ENCODE data around the gene ZNF41.

ZNF41 gene

DNA sequence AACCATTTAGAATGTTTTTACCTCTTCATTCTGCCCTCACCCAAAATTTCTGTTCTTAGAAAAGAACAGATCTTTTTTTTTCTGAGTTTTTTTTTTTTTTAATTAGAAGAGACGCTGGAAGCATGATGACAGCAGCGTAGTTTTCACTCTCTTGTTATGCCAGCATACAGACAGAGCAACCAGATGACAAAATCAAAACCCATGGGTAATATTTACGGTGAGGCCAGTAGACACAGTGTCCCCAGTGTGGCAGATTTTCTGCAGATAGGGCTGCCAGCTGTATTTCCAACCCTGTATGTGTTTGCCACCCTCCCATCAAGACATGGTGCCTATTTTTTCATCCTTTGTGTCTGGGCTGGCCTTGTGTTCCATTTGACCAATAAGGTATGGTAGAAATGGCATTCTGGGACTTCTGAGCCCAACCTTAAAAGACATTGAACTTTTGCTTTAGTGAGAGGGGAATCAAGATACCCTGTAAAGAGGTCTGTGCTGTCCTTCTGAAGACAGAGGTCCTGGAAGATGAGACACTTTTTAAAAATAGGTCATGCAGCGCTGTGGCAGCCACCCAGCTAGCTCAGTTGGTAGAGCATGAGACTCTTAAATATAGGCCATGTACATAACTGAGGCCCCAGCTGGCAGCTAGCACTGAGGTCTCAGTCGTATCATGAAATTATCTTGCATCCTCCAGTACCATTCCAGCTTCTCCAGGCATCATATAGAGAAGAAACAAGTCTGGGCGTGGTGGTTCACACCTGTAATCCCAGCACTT is 6.7 kb upstream of the ZNF41 start:
- DNase-seq (ENCODE audit: low read depth in 2 of 2), result no peak

DNA sequence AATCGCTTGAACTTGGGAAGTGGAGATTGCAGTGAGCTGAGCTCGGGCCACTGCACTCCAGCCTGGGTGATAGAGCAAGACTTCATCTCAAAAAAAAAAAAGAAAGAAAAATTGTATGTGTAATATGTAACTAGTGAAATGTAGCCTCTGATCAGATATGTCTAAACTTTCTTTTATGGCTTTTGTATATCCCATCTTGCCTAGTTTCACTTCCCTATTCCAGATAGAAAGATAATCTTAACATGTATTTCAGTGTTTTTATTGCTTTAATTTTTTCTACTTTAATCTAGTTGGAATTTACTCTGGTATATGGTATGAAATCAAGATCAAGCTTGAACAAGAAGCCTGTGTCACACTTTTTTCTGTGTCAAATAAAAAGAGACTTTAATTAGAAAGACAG is 1.9 kb upstream of the ZNF41 start:
- no peak for DNase-seq (ENCODE audit: low read depth in 2 of 2)

DNA sequence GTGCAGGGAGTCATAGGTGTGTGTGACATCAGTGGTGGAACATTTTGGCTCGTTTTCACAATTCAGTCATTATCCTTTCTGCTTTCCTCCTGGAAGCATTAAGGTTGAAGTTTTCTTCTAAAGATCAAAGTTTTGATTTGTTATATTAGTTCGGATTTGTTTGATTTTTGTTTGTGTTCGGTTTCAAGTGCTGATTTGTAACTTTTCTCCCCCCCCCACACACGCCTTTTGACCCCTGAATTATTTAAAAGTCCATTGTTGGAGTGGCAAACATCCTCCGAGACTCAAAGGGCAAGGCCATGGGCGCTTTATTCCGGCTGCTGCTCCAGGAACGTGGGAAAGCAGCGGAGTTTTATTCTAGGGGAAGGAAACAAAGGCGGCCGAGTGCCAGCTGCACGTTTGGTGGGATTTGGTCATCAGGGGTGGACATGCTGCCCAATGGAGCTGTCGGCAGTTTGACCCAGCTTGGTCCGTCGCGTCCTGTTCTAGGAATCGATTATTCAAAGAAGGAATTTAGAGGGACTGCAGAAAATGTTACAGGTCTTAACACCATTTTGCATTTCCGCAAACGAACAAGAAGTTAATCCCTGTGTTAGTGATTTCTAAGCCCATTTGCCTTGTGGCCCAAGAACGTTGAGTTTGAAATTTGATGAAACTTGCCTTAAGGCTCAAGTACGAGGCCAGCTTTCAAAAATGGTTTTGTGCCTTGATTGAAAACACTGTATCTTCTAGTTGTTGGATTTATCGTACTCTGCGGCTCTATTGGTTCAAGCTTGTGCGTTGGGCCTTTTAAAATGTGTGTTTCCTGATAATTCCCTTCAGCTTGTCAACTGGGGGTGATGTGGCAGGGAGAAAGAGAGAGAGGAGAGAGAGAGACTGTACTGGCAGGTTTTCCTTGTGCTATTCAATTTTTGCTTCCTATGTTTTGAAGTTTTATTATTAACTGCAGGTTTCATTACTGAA is 565 bp upstream of the ZNF41 start:
- no peak for DNase-seq (ENCODE audit: low read depth in 2 of 2)

DNA sequence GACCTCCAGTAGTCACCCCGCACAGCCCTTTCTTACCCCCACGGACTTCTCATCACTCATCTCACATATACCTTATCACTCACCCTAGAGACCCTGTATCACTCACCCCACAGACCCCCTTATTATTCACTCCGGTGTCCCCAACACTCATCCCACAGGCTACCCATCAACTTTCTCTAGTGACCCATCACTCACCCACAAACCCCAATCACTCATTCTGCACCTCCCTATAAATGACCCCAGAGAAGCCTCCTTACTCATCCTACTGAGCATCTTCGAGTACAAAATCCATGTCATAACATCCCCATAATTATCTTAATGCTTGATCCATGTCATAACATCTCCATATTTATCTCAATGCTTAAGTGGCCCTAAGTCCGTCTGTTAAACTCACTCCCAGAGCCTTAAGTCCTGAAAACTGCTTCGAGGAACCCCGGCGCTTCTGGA is 934 bp downstream of the ZNF41 start:
- DNase-seq (ENCODE audit: low read depth in 2 of 2), result no peak

DNA sequence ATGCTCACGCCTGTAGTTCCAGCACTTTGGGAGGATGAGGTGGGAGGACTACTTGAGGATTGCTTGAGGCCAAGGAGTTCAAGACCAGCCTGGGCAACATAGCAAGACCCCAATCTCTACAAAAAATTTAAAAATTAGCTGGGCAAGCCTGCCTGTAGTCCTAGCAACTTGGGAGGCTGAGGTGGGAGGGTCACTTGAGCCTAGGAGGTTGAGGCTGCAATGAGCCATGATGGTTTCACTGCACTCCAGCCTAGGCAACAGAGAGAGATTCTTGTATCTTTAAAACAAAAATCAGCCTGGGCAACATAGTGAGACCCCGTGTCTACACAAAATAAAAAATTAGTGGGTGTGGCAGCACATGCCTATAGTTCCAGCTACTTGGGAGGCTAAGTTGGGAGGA is 1.9 kb downstream of the ZNF41 start:
- DNase-seq (ENCODE audit: low read depth in 2 of 2), result no peak

DNA sequence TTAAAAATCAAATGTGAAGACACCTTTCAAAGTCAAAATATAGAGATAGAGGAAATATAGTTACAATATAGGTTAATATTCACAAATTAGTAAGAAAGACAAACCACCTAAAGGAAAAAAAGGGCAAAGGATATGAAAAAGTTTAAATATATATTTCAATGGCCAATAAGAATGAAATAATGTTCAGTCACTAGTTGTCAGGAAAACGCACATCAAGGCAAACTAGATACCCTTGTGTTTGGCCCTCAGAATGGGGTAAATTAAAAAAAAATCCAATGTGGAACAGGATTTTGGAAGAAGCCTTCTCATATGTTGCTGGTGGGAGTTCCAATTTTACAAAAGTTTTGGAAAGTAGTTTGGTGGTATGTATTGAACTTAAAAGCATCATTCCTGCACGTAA is 2.4 kb downstream of the ZNF41 start:
- no peak for DNase-seq (ENCODE audit: low read depth in 2 of 2)

DNA sequence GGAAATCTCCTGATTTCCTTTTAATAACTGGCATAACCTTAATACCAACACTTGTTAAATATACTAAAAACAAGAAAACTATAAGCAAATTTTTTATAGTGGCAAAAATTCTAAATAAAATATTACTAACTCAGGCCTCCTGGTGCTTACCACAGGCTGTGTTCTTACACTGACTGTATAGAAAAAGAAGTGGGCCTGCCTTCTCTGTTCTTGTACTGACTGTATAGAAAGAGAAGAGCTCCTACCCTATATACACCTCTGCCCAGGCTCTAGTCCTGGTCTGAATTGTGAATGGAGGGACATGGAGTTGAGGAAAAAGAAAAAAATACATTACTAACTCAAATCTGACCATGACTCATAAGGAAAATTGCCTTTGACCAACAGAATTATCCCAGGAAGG is 7.5 kb downstream of the ZNF41 start:
- no peak for DNase-seq (ENCODE audit: low read depth in 2 of 2)

DNA sequence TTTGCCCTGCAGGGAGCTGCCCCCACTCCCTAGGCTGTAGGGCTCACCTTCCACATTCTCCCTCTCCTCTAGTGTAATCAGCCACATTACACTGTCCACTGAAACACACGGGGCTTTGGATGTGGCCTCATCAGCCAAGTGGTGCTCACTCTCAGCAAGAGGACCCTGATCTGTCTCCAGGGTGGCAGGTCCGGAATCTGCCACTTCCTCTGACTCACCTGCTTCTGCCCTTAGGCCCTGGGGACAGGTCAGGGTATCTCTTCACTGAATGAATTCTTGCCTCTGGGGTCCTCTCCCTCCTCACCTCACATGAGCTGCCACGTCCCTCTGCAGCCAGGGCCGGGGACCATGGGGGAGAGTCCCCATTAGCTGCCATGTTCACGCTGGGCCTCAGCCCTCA is 15.9 kb downstream of the ZNF41 start:
- DNase-seq (ENCODE audit: low read depth in 2 of 2), result no peak

DNA sequence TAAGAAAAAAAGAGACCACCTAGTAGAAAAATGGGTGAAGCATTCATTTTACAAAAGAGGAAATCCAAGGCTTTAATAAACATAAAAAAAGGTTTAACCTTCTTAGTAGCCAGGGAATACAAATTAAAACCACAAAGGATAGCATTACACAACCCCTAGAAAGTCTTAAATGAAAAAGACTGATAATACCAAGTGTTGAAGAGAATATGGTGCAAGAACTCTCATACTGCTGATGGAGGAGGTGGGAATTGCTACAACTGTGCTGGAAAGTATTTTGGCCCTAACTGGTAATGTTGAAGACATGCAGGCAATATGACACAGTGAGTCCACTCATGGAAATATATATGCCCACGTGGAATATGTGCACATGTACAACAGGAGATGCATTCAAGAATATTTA is 22.5 kb downstream of the ZNF41 start:
- DNase-seq (ENCODE audit: low read depth in 2 of 2), result no peak

DNA sequence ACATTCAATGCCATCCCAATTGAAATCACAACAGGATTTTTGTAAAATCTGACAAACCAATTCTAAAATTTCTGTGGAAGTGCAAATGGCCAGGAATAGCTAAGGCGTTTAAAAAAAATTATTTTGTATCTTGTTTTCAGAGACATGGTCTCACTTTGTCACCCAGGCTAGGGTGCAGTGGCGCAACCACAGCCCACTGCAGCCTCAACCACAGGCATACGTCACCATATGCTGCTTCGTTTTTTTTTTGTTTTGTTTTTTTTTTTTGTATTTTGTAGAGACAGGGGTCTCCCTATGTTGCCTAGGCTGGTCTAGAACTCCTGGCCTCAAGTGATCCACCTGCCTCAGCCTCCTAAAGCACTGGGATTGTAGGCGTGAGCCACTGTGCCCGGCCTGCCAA is 24.5 kb downstream of the ZNF41 start:
- DNase-seq (ENCODE audit: low read depth in 2 of 2), result no peak

DNA sequence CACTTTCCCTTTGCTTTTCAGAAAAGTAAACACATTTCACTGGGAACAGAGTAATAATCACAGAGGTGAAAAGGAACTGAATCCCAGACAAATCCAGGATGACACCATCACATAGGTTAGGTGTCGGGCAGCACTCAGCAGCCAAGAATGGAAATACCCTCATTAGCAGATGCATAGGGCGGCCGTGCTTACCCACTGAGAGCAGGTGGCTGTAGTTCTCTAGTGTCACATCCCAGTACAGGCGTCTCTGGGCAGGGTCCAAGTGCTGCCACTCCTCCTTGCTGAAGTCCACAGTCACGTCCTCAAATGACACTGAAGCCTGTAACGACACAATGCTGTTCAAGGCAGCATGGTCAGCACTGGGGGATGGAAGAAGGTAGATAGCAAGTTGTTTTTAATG is 26.9 kb downstream of the ZNF41 start:
- DNase-seq (ENCODE audit: low read depth in 2 of 2), result no peak

DNA sequence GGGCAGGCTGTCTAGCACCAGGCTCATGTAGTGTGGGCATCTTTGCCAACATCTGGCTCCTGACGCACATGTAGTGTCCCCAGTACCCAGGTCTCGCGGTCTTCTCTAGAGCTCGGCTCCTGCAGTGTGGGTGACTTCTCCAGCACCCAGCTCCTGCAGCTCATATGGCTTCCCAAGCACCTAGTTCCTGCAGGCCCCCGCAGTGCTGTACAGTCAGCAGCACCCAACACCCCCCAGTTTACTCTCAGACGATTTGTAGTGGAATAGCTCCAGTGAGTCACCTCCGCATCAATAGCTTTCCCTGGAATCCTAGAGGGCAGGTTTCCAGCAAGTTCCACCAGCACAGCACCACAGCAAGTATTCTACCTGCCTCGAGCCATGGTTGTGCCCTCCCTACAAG is 30.9 kb downstream of the ZNF41 start:
- DNase-seq (ENCODE audit: low read depth in 2 of 2), result no peak

DNA sequence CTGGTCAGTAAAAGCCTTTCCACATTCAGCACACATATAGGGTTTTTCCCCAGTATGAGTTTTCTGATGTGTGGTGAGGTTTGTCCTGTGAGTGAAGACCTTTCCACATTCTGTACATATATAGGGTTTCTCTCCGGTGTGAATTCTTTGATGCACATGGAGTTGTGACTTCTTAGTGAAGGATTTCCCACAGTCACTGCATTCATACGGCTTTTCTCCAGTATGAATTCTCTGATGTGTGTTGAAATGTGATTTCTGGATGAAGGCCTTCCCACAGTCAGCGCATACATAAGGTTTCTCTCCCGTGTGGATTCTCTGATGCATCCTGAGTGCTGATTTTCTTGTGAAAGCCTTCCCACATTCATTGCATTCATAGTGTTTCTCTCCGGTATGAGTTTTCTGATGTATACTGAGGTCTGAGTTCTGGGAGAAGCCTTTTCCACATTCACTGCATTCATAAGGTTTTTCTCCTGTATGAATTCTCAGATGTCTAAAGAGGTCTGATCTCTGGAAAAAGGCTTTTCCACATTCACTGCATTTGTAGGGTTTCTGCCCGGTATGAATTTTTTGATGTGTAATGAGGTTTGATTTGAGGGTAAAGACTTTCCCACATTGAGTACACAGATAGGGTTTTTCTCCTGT is 34.7 kb downstream of the ZNF41 start:
- no peak for DNase-seq (ENCODE audit: low read depth in 2 of 2)

DNA sequence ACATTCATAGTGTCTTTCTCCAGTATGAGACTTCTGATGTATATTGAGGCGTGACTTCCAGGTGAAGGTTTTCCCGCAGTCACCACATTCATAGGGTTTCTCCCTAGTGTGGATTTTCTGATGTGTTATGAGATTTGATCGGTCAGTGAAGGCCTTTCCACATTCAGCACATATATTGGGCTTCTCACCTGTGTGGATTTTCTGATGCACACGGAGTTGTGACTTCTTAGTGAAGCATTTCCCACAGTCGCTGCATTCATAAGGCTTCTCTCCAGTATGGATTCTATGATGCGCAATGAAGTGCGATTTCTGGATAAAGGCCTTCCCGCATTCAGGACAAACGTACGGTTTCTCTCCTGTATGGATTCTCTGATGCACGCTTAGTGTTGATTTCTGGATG is 35.4 kb downstream of the ZNF41 start:
- DNase-seq (ENCODE audit: low read depth in 2 of 2), result no peak

DNA sequence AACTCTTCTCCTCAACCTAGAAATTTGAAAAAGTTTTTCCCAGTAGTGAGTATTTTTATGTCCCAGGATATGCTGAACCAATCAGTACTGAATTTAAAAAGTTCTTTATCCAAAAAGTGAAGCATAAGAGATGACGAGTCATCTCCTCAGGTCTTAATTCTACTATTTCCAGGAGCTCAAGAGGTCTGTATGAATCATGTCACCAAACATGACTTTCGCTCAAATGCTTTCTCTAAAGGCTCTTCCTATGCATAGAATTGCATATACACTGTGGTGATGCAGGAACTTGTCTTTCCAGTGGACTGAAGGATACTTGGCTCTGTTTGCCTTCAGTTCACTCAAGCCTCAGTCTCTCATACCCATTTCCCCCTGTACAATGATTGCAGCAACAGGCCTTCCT is 36.1 kb downstream of the ZNF41 start:
- DNase-seq (ENCODE audit: low read depth in 2 of 2), result no peak

DNA sequence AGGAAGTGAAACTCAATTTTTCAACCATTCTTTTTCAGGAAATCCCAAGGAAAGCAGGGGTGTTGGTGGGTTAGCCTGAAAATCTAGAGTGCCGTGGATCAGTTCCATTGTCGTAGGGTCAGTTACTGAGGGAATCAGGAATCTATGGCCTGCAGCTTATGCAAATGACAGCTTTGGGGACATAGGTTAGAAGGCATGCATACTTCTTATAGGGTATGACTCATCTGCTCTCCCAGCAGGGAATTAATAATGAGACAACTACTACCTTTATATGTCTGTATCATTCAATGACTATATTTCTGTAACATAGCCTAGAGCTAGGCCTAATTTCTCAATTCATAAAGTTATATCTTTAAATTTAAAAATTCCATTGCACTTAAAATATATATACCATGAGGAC is 36.6 kb downstream of the ZNF41 start:
- no peak for DNase-seq (ENCODE audit: low read depth in 2 of 2)

DNA sequence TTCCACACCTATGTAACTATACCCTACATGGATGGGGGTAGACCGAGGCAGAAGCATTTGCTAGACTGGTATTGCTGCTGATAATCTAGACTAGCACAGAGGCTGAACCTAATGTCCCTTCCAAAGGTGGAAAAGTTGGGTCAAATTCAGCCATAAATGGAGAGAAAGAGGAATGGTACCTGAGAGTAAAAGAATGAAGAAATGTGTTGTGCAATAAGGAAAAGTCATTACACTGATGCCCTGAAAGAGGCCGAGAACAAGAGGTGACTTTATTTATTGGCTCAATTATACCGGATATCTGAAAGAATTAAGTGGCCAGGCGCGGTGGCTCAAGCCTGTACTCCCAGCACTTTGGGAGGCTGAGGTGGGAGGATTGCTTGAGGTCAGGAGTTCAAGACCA is 52.1 kb downstream of the ZNF41 start:
- no peak for DNase-seq (ENCODE audit: low read depth in 2 of 2)

DNA sequence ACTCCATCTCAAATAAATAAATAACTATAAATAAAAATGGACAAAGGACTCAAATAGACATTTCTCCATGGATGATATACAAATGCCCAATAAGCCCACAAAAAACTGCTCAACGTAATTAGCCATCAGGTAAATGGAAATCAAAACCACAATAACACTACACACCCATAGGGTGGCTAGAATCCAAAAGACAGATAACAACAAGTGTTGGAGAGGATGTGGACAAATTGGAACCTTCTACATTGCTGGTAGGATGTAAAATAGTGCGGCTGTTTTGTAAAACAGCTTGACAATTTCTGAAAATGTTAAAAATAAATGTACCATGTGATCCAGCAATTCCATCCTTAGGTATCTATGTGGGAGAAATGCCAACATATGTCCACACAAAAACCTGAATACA is 60.6 kb downstream of the ZNF41 start:
- DNase-seq (ENCODE audit: low read depth in 2 of 2), result no peak

DNA sequence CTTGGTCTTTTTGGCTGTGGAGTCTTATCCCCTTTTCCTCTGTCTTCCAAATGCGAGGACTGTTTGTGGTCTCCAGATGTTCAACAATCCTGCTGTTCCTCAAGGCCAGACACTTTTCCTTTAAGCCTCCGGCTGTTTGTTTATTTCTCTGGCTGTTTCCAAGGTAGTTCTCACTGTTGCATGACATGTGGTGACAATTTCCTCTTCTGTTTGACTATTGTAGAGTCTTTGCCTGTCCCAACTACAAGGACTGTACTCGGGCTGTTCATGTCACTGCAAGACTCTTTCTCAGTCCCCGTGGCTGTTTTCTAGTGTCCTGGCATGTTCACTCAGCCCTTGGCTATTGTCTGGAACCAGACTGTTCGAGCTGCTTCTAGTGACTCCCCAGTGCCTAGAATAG is 62.1 kb downstream of the ZNF41 start:
- DNase-seq (ENCODE audit: low read depth in 2 of 2), result no peak

DNA sequence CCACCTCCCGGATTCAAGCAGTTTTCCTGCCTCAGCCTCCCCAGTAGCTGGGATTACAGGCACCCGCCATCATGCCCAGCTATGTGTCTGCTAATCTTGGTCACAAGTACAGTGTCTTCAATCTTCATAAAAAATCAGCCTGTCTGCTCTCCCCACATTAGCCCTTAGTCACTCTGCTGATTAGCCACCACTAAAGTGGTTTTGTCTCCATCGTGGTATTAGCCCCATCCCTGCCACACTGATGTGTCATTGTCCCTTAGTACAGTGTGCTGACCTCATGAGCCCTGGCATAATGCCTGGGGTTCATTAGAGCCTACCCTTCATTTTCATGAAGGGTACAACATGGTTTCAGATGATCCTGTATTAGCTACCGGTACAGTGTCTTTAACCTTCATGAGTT is 62.8 kb downstream of the ZNF41 start:
- no peak for DNase-seq (ENCODE audit: low read depth in 2 of 2)

DNA sequence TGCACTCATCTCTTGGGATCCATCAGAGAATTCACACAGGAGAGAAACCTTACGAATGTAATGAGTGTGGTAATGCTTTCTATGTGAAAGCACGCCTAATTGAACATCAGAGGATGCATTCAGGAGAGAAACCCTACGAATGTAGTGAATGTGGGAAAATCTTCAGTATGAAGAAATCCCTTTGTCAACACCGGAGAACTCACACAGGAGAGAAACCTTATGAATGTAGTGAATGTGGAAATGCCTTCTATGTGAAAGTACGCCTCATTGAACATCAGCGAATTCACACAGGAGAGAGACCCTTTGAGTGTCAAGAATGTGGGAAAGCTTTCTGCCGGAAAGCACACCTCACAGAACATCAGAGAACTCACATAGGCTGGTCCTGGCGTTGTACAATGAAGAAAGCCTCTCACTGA is 69.8 kb downstream of the ZNF41 start:
- no peak for DNase-seq (ENCODE audit: low read depth in 2 of 2)
